ENCODE measurements around the gene OR10A4. TPM values are rescaled to one million over a fixed set of nuclear protein-coding genes. Genes with fewer than 3 reads are reported as not detected.

Gene OR10A4, protein sequence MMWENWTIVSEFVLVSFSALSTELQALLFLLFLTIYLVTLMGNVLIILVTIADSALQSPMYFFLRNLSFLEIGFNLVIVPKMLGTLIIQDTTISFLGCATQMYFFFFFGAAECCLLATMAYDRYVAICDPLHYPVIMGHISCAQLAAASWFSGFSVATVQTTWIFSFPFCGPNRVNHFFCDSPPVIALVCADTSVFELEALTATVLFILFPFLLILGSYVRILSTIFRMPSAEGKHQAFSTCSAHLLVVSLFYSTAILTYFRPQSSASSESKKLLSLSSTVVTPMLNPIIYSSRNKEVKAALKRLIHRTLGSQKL
- not detected for total RNA-seq
- long read RNA-seq, result 0 reads

GRCh38 chr11:6876325-6876724, at the start of gene OR10A4:
OR10A4 (plus strand) TSS chr11:6876625; CDS start chr11:6876648, 23 bp downstream.
- DNase-seq, result no peak
- no peaks in the 10 kb centered on the region for H3K27me3 ChIP-seq
- no peak within 1 kb of the TSS for H3K4me3 ChIP-seq
- no peak for ATAC-seq
- no peak for TF ChIP-seq CTCF (IDR thresholded peaks at IDR 0.05)
- no peaks in the 10 kb centered on the region for H3K9me3 ChIP-seq
- H3K4me1 ChIP-seq, result no peaks in the 10 kb centered on the region
- intact Hi-C loops (cut with DNase I), result no loop called here
- H3K27ac ChIP-seq, result no peak within 1 kb of the TSS
- H3K36me3 ChIP-seq, result no peaks in the 10 kb centered on the region

DNA sequence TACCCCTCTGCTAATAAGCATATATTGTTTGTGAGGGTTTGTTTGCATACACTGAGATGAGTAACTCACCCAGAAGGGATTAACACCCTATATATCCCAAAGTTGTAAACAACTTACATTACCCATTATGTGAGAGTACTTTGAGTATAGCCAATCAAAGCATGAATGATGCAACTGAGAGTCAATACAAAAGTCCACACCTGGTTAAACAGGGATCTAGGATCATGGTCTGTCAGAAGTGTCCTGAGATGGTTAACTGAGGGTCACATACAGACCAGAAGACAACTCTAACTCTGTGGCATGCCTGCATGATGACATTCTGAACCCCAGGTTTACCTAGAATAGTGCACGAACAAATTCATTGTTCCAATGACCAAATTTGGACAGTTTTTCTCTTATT, 48.3 kb upstream of the OR10A4 start:
- no peak overlapping the region for H3K4me3 ChIP-seq

DNA sequence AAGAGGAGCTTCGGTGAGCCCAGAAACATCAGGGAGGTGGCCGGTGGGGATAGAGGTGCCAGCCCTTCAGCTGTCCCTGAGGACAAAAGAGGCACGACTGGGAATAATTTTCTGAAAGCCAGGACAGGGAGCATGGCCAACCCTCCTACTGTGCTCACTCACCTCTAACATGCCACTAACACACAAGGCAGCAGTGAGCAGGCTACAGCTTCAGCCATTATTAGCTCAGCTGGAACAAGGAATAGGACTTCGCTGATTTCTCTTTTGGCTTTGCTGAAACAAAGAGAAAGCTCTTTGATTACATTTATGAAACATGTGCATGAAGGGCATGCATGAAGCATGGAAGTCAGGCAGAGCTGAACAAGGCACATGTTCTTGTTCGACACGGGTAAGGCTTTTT, 43.1 kb upstream of the OR10A4 start:
- H3K27ac ChIP-seq, result no peak overlapping the region
- intact Hi-C loops (cut with DNase I), result no loop called here
- H3K4me3 ChIP-seq, result no peak overlapping the region
- no peaks in the 10 kb centered on the region for H3K27me3 ChIP-seq
- ATAC-seq (no peak), DNase-seq (no peak)
- H3K36me3 ChIP-seq, result no peaks in the 10 kb centered on the region
- H3K4me1 ChIP-seq, result no peaks in the 10 kb centered on the region
- TF ChIP-seq CTCF (IDR thresholded peaks at IDR 0.05), result no peak
- no peaks in the 10 kb centered on the region for H3K9me3 ChIP-seq

More for the DNA sequence above, 48.3 kb upstream of the OR10A4 start:
- no peak overlapping the region for H3K27ac ChIP-seq
- no peak for TF ChIP-seq CTCF (IDR thresholded peaks at IDR 0.05)
- H3K4me1 ChIP-seq, result no peaks in the 10 kb centered on the region
- ATAC-seq, result no peak
- no peaks in the 10 kb centered on the region for H3K36me3 ChIP-seq
- intact Hi-C loops (cut with DNase I), result no loop called here
- no peaks in the 10 kb centered on the region for H3K9me3 ChIP-seq
- DNase-seq, result no peak
- H3K27me3 ChIP-seq, result no peaks in the 10 kb centered on the region

- no peak for ATAC-seq
Observed at GRCh38 chr11:6834021-6834420, 42.4 kb upstream of the OR10A4 start.

GRCh38 chr11:6841694-6842093, 34.7 kb upstream of the OR10A4 start:
- no peak for ATAC-seq

More at GRCh38 chr11:6834021-6834420, 42.4 kb upstream of the OR10A4 start:
- H3K4me1 ChIP-seq, result no peaks in the 10 kb centered on the region
- no peak overlapping the region for H3K27ac ChIP-seq
- no peak for DNase-seq
- no peaks in the 10 kb centered on the region for H3K36me3 ChIP-seq
- intact Hi-C loops (cut with DNase I), result no loop called here
- H3K27me3 ChIP-seq, result no peaks in the 10 kb centered on the region
- no peak overlapping the region for H3K4me3 ChIP-seq
- H3K9me3 ChIP-seq, result no peaks in the 10 kb centered on the region
- TF ChIP-seq CTCF (IDR thresholded peaks at IDR 0.05), result no peak

More at GRCh38 chr11:6841694-6842093, 34.7 kb upstream of the OR10A4 start:
- no peak for DNase-seq
- TF ChIP-seq CTCF (IDR thresholded peaks at IDR 0.05), result no peak
- no peaks in the 10 kb centered on the region for H3K27me3 ChIP-seq
- H3K4me3 ChIP-seq, result no peak overlapping the region
- H3K36me3 ChIP-seq, result no peaks in the 10 kb centered on the region
- H3K4me1 ChIP-seq, result no peaks in the 10 kb centered on the region
- intact Hi-C loops (cut with DNase I), result no loop called here
- H3K9me3 ChIP-seq, result no peaks in the 10 kb centered on the region
- no peak overlapping the region for H3K27ac ChIP-seq

Data from upper lobe of right lung (tissue), 1 donor.